Lower leg skin (tissue), 4 donors: ENCODE measurements around the gene POFUT2. TPM values are rescaled to one million over a fixed set of nuclear protein-coding genes. Genes with fewer than 3 reads are reported as not detected.

Source experiments
- DNase-seq, 2 donors: peaks; one replicate each; pipeline ENCODE4 v3.0.0-alpha.2; 2019; ENCODE audit warnings: low spot score in 2 of 2
- H3K4me3 ChIP-seq: fragments of 200-600 bp; sonication (generic); 2 replicates; pipeline ENCODE4 v1.5.1; 2017; ENCODE audit warnings: mild to moderate bottlenecking, low read depth; ENCODE audit not compliant: poor library complexity, severe bottlenecking
- CTCF ChIP-seq, 3 donors: fragments of 450-650 bp; IDR thresholded peaks; one replicate each; pipeline ENCODE4 v1.5.1; 2016; ENCODE audit warnings: antibody characterized with exemption in 3 of 3, mild to moderate bottlenecking in 3 of 3, moderate library complexity in 2 of 3
- POLR2A ChIP-seq, 2 donors: fragments of 450-650 bp; IDR thresholded peaks; one replicate each; pipeline ENCODE4 v1.6.1; 2016 to 2017; ENCODE audit warnings: antibody characterized with exemption in 2 of 2, mild to moderate bottlenecking in 1 of 2, moderate library complexity in 1 of 2
- WGBS, 2 donors: methylation state at CpG; one replicate each; pipeline ENCODE4 v1.1.5; 2018; 5-methylcytosine and 5-hydroxymethylcytosine counted together
- intact Hi-C: fragments of 100-400 bp; cut with DNase I; formaldehyde crosslinking; loops from one replicate; pipeline ENCODE4 v1.15.0; 2023; ENCODE audit warnings: low total_unique reads
- total RNA-seq, 4 donors: library from RNA; depleted of rRNA; stranded (reverse); fragments of >200 nt; gene quantifications; one replicate each; pipeline ENCODE4 v1.1.0, GENCODE V29; 2016

POFUT2 gene
- total RNA-seq, 4 donors from 2014 or later, result 15.0 to 22.1 (median 18.9) TPM

- TF ChIP-seq POLR2A (IDR thresholded peaks at IDR 0.05), result no peak
- no peak for TF ChIP-seq CTCF (IDR thresholded peaks at IDR 0.05)
- DNase-seq, result peak in 1 of 2 donors; percentile 86
- intact Hi-C loops, result no loop called here
- H3K4me3 ChIP-seq, result no peak overlapping the region
- 61 to 78% methylated on average over 12 to 20 of the region's 23 CpGs for WGBS, 2 donors
These were observed 6.2 kb upstream of the POFUT2 start for GRCh38 chr21:45293726-45294401.

- intact Hi-C loops, result no loop called here
- no peak overlapping the region for H3K4me3 ChIP-seq
- no peak for DNase-seq
- no peak for TF ChIP-seq POLR2A (IDR thresholded peaks at IDR 0.05)
- no peak for TF ChIP-seq CTCF (IDR thresholded peaks at IDR 0.05)
- WGBS, 2 donors, result 67 to 82% methylated on average over 19 of the region's 19 CpGs
These were observed 5.6 kb upstream of the POFUT2 start for GRCh38 chr21:45293220-45293725.

- 15 to 24% methylated on average over 10 to 12 of the region's 24 CpGs for WGBS, 2 donors
- no peak overlapping the region for H3K4me3 ChIP-seq
- intact Hi-C loops, result no loop called here
- no peak for TF ChIP-seq POLR2A (IDR thresholded peaks at IDR 0.05)
- TF ChIP-seq CTCF (IDR thresholded peaks at IDR 0.05), result peak in 1 of 3 donors; percentile 89
- peak in 1 of 2 donors; percentile 96 for DNase-seq
These were observed 4.9 kb upstream of the POFUT2 start for GRCh38 chr21:45292399-45293219.

- no peak overlapping the region for H3K4me3 ChIP-seq
- intact Hi-C loops, result loop anchor here (2.0 kb wide), 1 partner anchor 147 kb away; no protein-coding TSS in a partner anchor
- WGBS, 2 donors, result 67 to 75% methylated on average over 15 to 33 of the region's 34 CpGs
- no peak for TF ChIP-seq CTCF (IDR thresholded peaks at IDR 0.05)
- no peak for TF ChIP-seq POLR2A (IDR thresholded peaks at IDR 0.05)
- DNase-seq, result peak in 1 of 2 donors; percentile 87
These were observed 4.1 kb upstream of the POFUT2 start for GRCh38 chr21:45291613-45292398.

GRCh38 chr21:45290948-45291612 is 3.4 kb upstream of the POFUT2 start:
- no peak overlapping the region for H3K4me3 ChIP-seq
- no peak for TF ChIP-seq POLR2A (IDR thresholded peaks at IDR 0.05)
- TF ChIP-seq CTCF (IDR thresholded peaks at IDR 0.05), result no peak
- intact Hi-C loops, result loop anchor here (2.0 kb wide), 1 partner anchor 148 kb away; no protein-coding TSS in a partner anchor
- WGBS, 2 donors, result 45 to 46% methylated on average over 13 to 14 of the region's 14 CpGs
- DNase-seq, result peak in 1 of 2 donors; percentile 90
